ENCODE data around the gene ASPSCR1.

ASPSCR1 gene

GRCh38 chr17:82015311-82015971, 38.0 kb downstream of the ASPSCR1 start:
- DNase-seq, result no peak

GRCh38 chr17:82016061-82016874, 38.8 kb downstream of the ASPSCR1 start:
- no peak for DNase-seq

- no peak for DNase-seq
Measured at GRCh38 chr17:82016875-82017459, 39.5 kb downstream of the ASPSCR1 start.

- no peak for DNase-seq
Measured at GRCh38 chr17:82017612-82018151, 40.3 kb downstream of the ASPSCR1 start.

GRCh38 chr17:82018152-82018988, 40.9 kb downstream of the ASPSCR1 start:
- no peak for DNase-seq

- no peak for DNase-seq
Measured at GRCh38 chr17:82018989-82019689, 41.7 kb downstream of the ASPSCR1 start.

GRCh38 chr17:82019690-82020571, 42.5 kb downstream of the ASPSCR1 start:
- peak; percentile 78 for DNase-seq

- no peak for DNase-seq
Measured at GRCh38 chr17:82020572-82021106, 43.2 kb downstream of the ASPSCR1 start.

- DNase-seq, result peak; percentile 54
Measured at GRCh38 chr17:82021107-82021899, 43.9 kb downstream of the ASPSCR1 start.

- peak; percentile 16 for DNase-seq
Measured at GRCh38 chr17:82021900-82022309, 44.5 kb downstream of the ASPSCR1 start.

GRCh38 chr17:82022310-82022980, 45.0 kb downstream of the ASPSCR1 start, which contains the start of gene CENPX:
TSS of gene CENPX (minus strand) at chr17:82022878. CDS start at chr17:82022861, 17 bp downstream.
- no peak for DNase-seq

- peak; percentile 100 for DNase-seq
Measured at GRCh38 chr17:82022981-82023446, 45.6 kb downstream of the ASPSCR1 start, which contains the start of gene LRRC45. TSS of gene LRRC45 (plus strand) at chr17:82023305. CDS start at chr17:82023644, 339 bp downstream.

- peak; percentile 14 for DNase-seq
Measured at GRCh38 chr17:82023447-82024241, 46.2 kb downstream of the ASPSCR1 start.

- DNase-seq, result no peak
Measured at GRCh38 chr17:82024859-82025258, 47.4 kb downstream of the ASPSCR1 start.

- DNase-seq, result no peak
Measured at GRCh38 chr17:82025401-82026107, 48.1 kb downstream of the ASPSCR1 start.

GRCh38 chr17:82028246-82028645, 50.8 kb downstream of the ASPSCR1 start:
- DNase-seq, result no peak

- DNase-seq, result no peak
Measured at GRCh38 chr17:82028966-82029365, 51.5 kb downstream of the ASPSCR1 start.

Data from activated CD4-positive, alpha-beta T cell treated with anti-CD3 and anti-CD28 coated beads, Interleukin-2, amount 50 U/mL, for 16 hours (primary cell).